AG20443 (cell line): ENCODE results near the gene STK40.

Source experiments
- DNase-seq: peaks from one replicate; pipeline ENCODE4 v3.0.0; 2012; ENCODE audit warnings: low spot score, mixed read lengths

The STK40 gene

GRCh38 chr1:36320291-36320761 is 65.4 kb downstream of the STK40 start:
- DNase-seq, result no peak

- no peak for DNase-seq
Observed at GRCh38 chr1:36309397-36309796, 76.3 kb downstream of the STK40 start.

- no peak for DNase-seq
Observed at GRCh38 chr1:36307601-36308330, 78.0 kb downstream of the STK40 start.

DNA sequence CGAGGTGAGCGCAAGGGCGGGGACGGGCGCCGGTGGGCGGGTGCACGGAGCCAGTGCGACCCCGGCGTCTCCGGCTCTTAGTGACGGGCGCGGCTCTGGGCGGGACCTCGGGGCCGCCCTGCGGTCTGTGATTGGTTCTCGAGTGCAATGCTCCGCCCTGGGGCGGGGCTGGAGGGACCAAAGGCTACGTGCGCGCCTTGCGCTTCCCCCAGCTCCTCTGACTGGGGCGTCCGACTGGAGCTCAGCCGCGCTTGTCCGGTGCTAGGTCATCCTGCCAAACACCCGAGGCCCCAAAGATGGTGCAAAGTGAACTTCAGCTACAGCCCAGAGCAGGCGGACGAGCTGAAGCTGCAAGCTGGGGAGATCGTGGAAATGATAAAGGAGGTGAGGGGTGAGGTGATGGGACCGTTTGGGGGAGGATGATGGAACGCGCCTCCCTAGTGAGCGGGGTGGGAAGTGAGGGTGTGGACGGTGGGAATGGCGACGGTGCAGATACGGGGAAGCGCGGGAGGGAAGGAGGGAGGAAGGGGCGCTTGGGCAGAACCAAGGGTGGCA is 78.7 kb downstream of the STK40 start:
- peak; percentile 98 for DNase-seq

DNA sequence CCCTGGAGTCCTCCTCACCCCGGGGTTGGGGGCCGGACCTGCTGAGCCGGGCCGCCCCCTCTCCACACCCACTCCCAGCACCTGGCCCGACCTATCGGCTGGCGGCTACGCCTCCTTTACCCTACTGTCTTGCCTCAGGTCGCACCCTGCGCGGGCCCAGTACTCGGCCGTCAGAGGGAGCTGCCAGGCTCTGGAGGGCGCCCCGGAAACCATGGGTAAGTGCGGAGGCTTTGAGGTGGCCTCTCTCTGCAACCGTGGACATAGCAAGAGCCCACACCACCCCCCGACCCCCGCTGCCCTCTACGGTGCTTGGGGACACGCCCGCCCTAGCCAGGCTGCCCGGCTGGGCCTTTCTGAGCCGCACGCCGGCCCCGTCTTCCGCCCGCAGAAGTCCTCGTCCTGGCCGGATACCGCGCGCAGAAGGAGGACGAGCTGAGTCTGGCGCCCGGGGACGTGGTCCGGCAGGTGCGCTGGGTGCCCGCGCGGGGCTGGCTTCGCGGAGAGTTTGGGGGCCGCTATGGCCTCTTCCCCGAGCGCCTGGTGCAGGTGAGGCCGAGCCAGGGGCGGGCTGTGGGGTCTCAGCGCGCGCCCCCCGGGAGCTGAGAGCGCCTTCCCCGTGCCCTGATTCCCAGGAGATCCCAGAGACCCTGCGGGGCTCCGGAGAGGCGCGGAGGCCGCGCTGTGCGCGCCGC is 79.4 kb downstream of the STK40 start, which contains the start of gene SH3D21:
Gene SH3D21 (plus strand): TSS at position 159 of the 692 bp plus-strand sequence. CDS start 53 bp downstream, at position 212.
- DNase-seq, result peak; percentile 56

DNA sequence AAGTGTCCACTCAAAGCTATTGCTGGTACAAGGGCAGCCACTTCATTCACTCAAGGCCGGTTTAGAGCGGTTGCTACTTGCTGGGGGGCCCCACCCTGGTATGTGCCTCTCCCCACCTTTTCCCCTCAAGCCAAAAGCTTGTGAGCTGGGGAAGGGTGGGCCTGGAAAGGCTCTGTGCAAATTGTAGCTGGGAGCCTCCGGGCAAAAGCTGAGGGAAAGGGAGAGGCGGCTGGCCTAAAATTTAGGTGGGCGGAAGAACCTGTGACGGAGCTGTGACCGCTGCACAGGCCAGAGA is 79.9 kb downstream of the STK40 start:
- DNase-seq, result no peak

- DNase-seq, result no peak
Observed at GRCh38 chr1:36304970-36305914, 80.5 kb downstream of the STK40 start.

GRCh38 chr1:36304521-36304920 is 81.2 kb downstream of the STK40 start:
- DNase-seq, result no peak

DNA sequence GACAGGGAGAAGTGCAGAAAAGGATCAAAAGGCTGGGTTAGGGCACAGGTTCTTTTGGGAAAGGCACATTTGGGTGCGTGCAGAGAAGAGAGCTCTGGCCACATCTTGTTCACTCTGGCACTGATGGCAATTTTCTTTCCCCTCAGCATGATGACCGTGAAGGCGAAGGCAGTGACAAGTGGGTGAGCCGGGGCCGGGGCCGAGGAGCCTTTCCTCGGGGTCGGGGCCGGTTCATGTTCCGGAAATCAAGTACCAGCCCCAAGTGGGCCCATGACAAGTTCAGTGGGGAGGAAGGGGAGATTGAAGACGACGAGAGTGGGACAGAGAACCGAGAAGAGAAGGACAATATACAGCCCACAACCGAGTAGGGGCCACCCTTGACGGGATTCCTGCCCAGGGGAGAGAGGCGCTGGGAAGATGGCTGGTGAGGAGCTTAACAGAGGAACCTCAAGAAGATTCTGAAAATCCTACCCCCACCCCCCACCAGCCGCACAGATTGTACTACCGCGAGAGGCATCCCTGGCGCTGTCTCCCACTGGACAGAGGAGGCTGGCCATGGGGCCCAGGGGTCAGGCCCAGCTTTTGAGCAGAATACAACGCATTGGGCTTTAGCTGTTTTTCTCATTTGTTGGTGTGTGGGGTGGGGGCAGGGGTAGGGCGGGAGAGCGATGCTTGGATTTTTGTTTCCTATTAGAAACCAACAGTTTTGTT is 81.9 kb downstream of the STK40 start:
- no peak for DNase-seq

GRCh38 chr1:36303244-36303643 is 82.5 kb downstream of the STK40 start:
- DNase-seq, result no peak

DNA sequence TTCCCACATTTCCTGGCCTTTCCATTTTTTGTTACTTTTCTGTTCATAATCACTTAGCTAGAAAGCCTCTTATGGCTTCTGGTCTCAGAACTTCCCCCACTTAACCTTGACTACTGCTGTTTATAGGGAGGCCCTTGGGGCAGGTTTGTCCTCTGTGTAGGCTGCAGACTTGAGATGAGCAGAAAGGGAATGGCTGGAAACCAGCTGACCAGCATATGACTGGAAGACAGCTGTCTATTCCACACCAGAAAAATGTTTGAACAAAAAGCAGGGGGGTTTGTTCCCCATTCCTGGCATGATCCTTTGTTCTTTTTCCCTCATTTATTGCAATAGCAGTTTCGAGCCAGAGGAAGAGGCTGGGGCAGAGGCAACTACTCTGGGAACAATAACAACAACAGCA is 84.5 kb downstream of the STK40 start:
- DNase-seq, result no peak

GRCh38 chr1:36300526-36300925 is 85.2 kb downstream of the STK40 start:
- no peak for DNase-seq

- DNase-seq, result no peak
Observed at GRCh38 chr1:36298640-36299039, 87.1 kb downstream of the STK40 start.

DNA sequence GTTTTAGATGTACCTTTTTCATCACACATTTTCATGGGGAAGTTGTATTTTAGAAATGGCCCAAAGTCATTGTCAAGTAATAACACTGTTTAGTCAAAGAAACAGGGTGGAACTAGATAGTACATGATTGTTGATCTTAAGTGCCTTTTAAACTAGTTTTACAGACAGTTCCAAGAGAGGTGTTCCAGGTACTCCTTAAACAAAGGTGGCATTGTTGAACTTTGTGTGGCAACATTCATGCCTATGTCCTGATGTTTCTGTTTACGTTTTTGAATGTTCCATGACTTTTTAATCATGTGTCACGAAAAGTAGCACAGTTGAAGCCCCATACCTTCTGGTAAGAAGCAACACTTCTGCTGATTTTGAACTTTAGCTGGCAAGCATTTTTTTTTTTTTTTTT is 88.7 kb downstream of the STK40 start:
- DNase-seq, result no peak

- DNase-seq, result no peak
Observed at GRCh38 chr1:36295390-36295789, 90.3 kb downstream of the STK40 start.
